Globus pallidus (tissue), 1 donor: ENCODE results near the gene TIAM1.
A peak's percentile ranks its signal among the peaks of the same experiment; 100 is the strongest.

Experiments used
- DNase-seq: peaks from one replicate; pipeline ENCODE4 v3.0.0-alpha.2; 2015; ENCODE audit warnings: low spot score

Gene TIAM1

GRCh38 chr21:31343680-31344480 is at the start of gene TIAM1:
TSS of gene TIAM1 (minus strand) at chr21:31344261. CDS start at chr21:31266972, 77,289 bp downstream.
- DNase-seq = peak; percentile 56

DNA sequence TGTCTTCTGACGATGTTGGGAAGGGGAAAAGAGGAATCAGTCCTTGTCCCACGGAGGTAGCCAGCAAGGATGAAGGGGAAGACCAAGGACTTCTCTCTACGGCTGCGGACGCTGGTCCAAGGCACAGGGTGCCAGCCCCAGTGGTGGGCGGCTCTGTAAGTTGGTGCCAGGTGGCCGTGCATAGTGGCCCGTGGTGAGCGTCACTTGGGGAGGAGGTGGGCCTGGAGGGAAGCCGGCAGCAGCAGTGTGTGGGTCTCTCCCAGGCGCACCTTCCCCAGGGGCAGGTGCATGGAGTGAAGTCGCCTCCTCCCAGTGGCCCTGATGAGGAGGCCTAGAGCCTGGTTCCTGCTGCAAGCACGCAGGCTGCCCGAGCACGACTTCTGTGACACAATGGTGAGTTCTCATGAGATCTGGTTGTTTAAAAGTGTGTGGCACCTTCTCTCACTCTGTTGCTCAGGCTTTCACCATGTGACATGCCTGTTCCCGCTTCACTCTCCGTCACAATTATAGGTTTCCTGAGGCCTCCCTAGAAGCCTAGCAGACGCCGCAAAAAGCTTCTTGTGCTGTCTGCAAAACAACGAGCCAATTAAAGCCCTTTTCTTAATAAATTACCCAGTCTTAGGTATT is 43.6 kb upstream of the TIAM1 start:
- DNase-seq = no peak

DNA sequence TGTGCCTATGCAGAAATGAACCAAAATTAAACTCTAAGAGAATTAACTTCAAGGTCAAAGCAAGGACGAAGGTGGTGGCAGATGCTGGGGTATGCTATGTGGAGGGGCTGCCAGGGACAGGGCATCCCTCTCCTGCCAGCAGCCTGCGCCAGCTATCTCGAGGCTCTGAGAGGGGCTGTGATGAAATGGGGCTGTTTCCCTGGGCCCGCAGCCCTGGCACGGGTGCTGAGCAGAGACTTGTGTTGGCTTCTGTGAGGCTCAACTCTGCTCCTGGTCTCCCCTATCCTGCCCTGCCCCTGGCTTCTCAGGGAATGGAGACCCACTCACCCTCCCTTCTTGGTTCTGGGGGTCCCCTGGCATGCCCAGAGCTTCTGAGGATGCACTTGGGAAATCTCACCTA is 41.9 kb upstream of the TIAM1 start:
- DNase-seq = no peak

- no peak for DNase-seq
Measured at GRCh38 chr21:31383770-31384169, 39.7 kb upstream of the TIAM1 start.

DNA sequence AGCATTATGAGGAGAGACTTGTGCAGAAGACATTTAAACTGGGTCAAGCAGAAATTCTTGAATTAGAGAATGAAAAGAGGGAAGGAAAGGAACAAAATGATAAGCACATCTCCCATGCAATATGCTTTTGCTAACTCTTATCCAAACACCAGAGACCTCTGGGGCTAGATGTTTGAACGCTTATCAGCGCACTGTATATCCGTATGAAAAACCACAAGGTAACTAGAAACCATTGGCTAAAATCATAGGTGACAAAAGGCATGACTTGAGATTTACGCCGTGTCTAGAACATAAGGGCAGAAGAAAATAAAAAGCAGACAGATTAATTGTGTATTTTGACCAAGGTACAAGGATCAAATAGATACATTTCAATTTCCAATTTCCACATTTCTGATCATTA is 38.0 kb upstream of the TIAM1 start:
- DNase-seq = no peak

GRCh38 chr21:31376301-31376700 is 32.2 kb upstream of the TIAM1 start:
- DNase-seq = no peak

DNA sequence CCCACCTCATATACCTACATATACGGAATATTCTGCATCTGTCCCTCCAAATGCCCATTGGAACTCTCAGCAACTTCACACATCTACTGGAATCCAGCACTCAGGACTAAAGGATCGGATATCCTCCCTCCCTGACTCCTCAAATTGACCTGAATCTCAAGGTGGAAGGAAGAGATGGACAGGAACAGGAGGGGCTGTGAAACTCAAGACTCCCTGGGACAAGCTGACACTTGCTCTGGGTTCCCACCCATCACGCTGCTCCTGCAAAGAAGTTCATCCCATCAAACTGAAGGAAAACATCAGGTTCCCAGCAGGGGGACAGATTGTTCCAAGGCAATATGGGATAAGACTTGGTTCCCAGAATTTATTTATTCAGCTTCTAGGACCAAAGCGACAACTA is 30.3 kb upstream of the TIAM1 start:
- DNase-seq = no peak

DNA sequence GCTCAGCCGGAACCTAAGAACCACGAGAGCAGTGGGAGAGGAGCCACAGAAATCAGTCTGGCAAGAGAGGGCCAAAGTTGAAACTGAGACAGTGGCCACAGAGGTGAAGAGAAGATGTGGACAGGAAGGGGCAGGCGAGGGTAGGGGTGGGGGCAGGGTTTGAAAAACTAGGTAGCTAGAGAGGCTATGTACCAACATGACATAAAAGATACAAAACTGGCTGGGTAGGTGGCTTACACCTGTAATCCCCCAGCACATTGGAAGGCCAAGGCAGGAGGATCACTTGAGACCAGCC is 28.4 kb upstream of the TIAM1 start:
- DNase-seq = no peak

DNA sequence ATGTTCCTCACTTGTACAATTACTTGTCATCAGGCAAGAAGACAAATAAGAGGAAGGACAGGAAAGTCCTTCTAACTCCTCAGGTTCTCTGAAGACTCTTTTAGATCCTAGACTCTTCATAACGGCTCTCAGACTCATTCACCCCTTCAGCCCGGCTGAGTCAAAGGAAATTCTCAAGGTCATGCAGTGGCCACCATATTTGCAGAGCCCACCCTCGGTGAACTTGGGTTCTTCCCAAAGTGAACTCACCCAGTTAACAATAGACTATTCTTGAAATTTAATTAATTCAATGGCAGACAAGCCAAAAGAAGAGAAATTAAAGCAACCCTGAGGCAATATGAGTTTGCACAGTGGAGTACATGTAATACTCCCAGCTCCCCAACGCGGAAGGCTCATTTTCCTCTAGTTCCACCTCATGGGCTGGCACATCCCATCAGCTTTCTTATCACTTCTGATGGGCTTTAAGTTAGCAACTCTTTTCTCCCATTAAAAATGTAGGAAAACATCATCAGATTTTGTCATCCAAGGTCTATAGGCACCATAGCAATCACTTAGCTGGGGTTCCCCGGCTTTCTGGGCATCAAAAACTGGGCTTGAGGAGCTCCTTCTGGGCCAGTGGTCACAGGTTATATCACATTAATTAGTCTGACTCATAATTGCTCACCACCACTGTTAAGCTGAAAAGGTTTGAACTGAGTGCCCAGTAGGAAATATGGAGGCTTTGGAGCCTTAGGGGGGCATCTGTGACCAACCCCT is 27.8 kb upstream of the TIAM1 start:
- no peak for DNase-seq

DNA sequence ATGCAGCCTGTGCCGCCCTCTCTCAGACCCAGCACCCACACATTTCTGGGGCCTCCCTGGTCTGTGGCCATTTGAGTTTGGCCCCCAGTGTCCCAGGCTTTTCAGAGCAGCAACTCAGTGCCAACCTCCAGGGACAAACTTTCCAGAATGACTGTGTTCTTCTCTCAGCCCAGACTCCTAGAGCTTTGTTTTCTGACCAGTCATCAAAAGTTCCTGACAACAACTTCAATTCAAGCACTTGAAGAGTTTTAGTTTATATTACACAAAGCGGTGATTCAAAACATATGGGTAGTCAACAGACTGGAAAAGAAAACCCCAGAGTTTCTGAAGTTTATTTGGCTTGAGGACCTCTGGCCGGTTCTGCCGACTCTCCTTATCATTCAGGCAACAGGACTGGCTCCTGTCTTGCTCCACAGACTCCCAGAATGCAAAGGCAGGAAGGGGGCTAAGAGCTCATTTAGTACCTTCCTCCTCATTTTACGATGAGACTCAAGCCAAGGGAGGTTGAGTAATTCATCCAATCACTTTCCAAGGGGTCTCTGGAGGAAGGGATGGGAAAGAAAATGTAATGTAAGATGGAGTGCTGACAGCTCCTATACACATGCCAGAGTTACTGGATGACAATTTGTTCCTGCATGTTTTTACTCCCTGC is 27.0 kb upstream of the TIAM1 start:
- DNase-seq = no peak

DNA sequence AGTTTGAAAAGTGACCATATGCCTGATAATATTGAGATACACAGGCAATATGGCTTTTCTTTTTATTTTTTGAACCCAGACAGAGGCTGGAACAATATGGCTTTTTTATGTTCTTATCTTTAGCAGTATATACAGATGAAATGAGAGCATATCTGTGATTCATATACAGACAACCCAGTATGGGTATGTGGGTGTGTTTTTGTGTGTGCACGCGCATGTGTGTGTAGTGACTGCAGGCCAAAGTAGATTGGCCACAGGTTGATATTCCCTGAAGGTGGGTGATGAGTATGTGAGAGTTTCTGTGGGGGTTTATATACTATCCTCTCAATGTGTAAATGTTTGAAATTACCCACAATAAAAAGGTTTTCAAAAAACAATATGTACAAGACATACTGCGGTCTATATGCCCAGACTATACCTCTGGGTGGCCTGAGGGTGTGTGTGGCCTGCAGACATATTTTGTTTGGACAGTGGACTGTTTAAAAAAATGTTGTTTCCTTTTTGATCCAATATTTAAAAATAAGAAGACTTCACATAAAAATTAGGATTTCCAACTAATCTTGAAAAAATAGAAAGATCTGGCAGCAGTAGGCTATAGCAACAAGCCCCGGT is 26.3 kb upstream of the TIAM1 start:
- no peak for DNase-seq

GRCh38 chr21:31368361-31368760 is 24.3 kb upstream of the TIAM1 start:
- DNase-seq = no peak

GRCh38 chr21:31367801-31368200 is 23.7 kb upstream of the TIAM1 start:
- DNase-seq = no peak

- no peak for DNase-seq
Measured at GRCh38 chr21:31366825-31367224, 22.8 kb upstream of the TIAM1 start.

DNA sequence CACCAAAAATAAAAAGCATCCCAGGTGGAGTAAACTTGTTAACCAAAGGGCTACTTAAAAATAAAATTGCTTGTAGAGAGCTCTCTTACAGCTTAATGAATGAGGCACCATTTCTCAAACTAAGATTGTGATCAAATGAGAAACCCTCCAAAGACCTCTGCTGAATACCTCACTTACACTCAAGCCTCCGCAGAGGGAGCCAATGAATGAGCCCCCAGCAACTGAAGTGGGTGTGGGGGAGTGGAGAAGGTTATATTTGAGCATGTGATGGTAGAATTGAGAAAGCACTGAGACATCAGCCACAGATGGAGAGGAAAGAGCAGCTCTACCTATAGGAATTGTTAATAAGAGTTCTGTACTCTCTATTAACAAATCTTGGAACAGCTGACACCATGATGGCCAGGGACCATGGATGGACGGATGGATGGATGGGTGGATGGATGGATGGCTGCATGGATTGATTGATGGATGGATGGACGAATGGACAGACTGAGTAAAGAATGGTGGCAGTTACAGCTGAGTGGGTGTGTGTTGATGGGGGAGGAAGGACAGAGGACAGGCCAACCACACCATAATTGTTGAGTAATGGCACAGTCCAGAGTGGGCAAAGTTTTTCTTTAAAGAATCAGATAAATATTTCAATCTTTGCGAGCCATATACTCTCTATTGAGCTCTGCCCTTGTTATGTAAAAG is 20.3 kb upstream of the TIAM1 start:
- DNase-seq = no peak

- no peak for DNase-seq
Measured at GRCh38 chr21:31363720-31364119, 19.7 kb upstream of the TIAM1 start.

DNA sequence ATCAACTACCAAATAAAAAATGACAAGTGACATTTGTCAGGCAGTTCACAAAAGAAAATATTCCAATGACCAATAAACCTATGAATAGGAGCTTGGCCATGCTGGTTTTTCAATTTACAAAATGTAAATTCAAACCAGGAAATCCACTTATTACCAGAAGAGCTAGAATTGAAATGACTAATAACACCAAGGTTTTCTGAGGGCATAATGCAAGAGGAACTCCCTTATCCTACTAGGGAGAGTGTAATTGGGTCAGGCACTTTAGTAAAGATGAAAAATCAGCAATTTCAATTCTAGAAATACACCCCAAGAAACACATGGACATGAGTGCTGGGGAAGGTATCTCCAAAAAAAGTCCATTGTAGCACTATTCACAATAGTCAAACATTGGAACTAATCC is 16.7 kb upstream of the TIAM1 start:
- no peak for DNase-seq

DNA sequence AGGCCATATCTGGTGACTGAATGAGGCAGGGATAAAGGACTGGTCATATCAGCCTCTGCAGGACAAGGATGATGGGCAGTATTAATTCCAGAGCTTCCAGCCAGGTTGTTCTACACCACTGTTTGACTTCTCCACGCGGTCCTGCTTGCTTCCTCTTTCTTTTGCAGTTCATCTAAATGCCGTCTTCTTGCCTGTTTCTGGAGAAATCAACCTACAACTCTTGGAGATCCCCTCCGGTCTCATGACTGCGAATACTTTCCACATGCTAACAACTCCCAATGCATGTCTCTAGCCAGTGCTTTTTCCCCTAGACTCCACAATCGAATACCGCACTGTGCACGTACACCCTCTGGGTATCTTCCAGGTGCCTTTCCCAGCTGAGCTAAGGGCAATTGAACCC is 14.1 kb upstream of the TIAM1 start:
- no peak for DNase-seq

DNA sequence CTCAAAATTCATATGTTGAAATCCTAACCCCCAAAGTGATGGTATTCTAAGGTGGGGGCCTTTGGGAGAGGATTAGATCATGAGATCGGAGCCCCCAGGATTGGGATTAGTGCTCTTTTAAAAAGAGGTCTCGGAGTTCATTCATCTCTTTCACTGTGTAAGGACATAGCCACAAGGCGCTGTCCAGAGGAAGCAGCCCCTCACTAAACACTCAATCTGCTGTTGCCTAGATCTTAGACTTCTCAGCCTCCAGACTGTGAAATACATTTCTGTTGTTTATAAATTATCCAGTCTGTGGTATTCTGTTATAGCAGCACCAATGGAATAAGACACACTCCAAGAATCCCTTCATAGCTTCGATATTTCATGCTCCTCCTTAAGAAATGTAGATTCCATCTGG is 12.4 kb upstream of the TIAM1 start:
- no peak for DNase-seq

DNA sequence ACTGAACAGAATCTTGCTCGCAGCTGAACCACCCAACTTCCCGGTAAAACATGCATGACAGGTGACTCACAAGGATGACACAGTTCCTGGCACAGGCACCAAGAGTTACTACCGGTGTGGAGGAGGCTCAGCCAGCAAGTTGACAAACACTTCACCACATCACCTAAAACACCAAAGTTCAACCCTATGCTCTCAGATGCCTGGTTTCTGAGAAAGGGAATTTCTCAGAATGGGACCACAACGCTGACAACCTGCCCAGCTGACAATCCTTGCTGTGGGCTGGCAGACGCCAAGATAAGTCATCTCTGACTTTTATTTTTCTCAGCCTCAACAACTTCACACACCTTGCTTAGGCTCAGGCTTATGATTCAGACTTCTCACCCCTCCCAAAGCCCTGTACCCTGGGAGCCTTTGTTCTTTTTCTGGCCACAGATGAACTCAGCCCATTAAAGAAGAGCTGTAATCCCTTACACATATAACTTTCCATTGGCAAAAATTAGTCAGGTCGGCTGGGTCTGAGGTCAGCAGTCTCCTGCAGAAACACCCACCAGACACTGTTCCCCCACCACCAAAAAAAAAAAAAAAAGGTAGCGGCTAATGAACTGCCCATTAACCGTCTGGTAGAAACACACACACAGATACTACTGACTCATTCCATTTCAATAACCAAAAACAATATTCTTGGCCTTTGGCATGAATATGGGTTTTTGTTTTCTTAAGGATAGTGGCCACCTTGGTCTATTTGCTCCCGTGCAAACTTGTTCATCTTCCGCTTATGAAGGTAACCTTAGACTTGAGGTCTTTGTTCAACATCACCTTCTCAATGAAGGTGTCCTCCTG is 10.8 kb upstream of the TIAM1 start:
- DNase-seq = no peak

- DNase-seq = no peak
Measured at GRCh38 chr21:31354122-31354521, 10.1 kb upstream of the TIAM1 start.
